PC-3 (cell line): ENCODE results near the gene PPM1L. TPM values are rescaled to one million over a fixed set of nuclear protein-coding genes. Genes with fewer than 3 reads are reported as not detected.

Experiments used
- ATAC-seq: fragments of 200-7000 bp; cut with Tn5 transposase; 2 replicates; pipeline ENCODE4 v1.9.1; 2020; ENCODE audit warnings: mild to moderate bottlenecking, moderate library complexity
- BruUV-seq: library from RNA; stranded (reverse); fragments of 400-500 nt; replicated peaks from 2 replicates; lab custom pipeline; 2021; lab: Mats Ljungman, UMichigan
- CTCF ChIA-PET: fragments of 300-600 bp; sonication (Branson Sonifier 250); formaldehyde crosslinking; loops from one replicate; lab custom pipeline; 2022; ENCODE audit warnings: antibody characterized with exemption; lab: Charles Lee
- POLR2A ChIA-PET: fragments of 300-600 bp; sonication (Branson Sonifier 250); formaldehyde crosslinking; loops from one replicate; lab custom pipeline; 2022; ENCODE audit warnings: antibody characterized with exemption; ENCODE audit not compliant: unreplicated experiment; lab: Charles Lee
- DNase-seq: peaks from one replicate; pipeline ENCODE4 v3.0.0-alpha.2; 2015
- H2AFZ ChIP-seq: fragments of 300-600 bp; sonication (generic); 2 replicates; pipeline ENCODE4 v1.6.0; 2016; ENCODE audit warnings: antibody characterized with exemption, low read length
- H3F3A ChIP-seq: fragments of 300-600 bp; sonication (generic); one replicate; pipeline ENCODE4 v1.6.0; 2017; ENCODE audit warnings: antibody characterized with exemption, low read length, control low read depth, mild to moderate bottlenecking; ENCODE audit not compliant: unreplicated experiment
- H3K27ac ChIP-seq: fragments of 300-600 bp; sonication (generic); 2 replicates; pipeline ENCODE4 v1.5.1; 2016; ENCODE audit warnings: mild to moderate bottlenecking, low read length
- H3K27me3 ChIP-seq: fragments of 300-600 bp; sonication (generic); 2 replicates; pipeline ENCODE4 v1.6.1; 2016; ENCODE audit warnings: low read length, mixed read lengths
- H3K36me3 ChIP-seq: fragments of 300-600 bp; sonication (generic); 2 replicates; pipeline ENCODE4 v1.6.1; 2016; ENCODE audit warnings: low read depth, mixed run types, low read length, mixed read lengths
- H3K4me1 ChIP-seq: fragments of 300-600 bp; sonication (generic); 2 replicates; pipeline ENCODE4 v1.5.1; 2016; ENCODE audit warnings: low read length; ENCODE audit not compliant: insufficient read depth
- H3K4me2 ChIP-seq: fragments of 300-600 bp; sonication (generic); 2 replicates; pipeline ENCODE4 v1.6.0; 2016; ENCODE audit warnings: low read length
- H3K4me3 ChIP-seq: fragments of 300-600 bp; sonication (generic); 2 replicates; pipeline ENCODE4 v1.5.1; 2016; ENCODE audit warnings: mild to moderate bottlenecking, low read length, mixed read lengths
- H3K79me2 ChIP-seq: fragments of 300-600 bp; sonication (generic); 2 replicates; pipeline ENCODE4 v1.6.1; 2017; ENCODE audit warnings: low read length, mixed read lengths
- H3K9ac ChIP-seq: fragments of 300-600 bp; sonication (generic); 2 replicates; pipeline ENCODE4 v1.6.0; 2016; ENCODE audit warnings: mild to moderate bottlenecking, low read length
- H3K9me2 ChIP-seq: fragments of 300-600 bp; sonication (generic); replicated peaks from 2 replicates; pipeline ENCODE4 v1.6.1; 2016; ENCODE audit warnings: mixed run types, low read length, mixed read lengths
- H3K9me3 ChIP-seq: fragments of 300-600 bp; sonication (generic); 2 replicates; pipeline ENCODE4 v1.6.1; 2016; ENCODE audit warnings: low read length, mixed read lengths
- H4K20me1 ChIP-seq: fragments of 300-600 bp; sonication (generic); 2 replicates; pipeline ENCODE4 v1.6.1; 2016; ENCODE audit warnings: low read length, mixed read lengths
- CTCF ChIP-seq: fragments of 300-600 bp; sonication (generic); conservative IDR thresholded peaks from 2 replicates; pipeline ENCODE4 v1.5.1; 2017; ENCODE audit warnings: antibody characterized with exemption, low read depth, mild to moderate bottlenecking, low read length
- EZH2 ChIP-seq: fragments of 300-600 bp; sonication (generic); IDR thresholded peaks from one replicate; pipeline ENCODE4 v1.6.1; 2017; ENCODE audit warnings: antibody characterized with exemption, mild to moderate bottlenecking, low read length; ENCODE audit not compliant: unreplicated experiment
- EZH2phosphoT487 ChIP-seq: fragments of 300-600 bp; sonication (generic); IDR thresholded peaks from 2 replicates; pipeline ENCODE4 v1.6.1; 2018; ENCODE audit warnings: mild to moderate bottlenecking, antibody characterized with exemption, low read length, borderline replicate concordance
- intact Hi-C: fragments of 100-400 bp; cut with micrococcal nuclease; formaldehyde crosslinking; loops from 2 replicates; pipeline ENCODE4 v1.9.0; 2023
- total RNA-seq: library from RNA; depleted of rRNA; stranded (reverse); fragments of >200 nt; gene quantifications from 2 replicates; pipeline ENCODE4 v1.2.3, GENCODE V29; 2014

Gene PPM1L
- total RNA-seq, 1 experiment from 2014 or later, result 7.0 TPM

GRCh38 chr3:160773722-160774121, 17.7 kb downstream of the PPM1L start:
- no peak for DNase-seq
- no peaks in the 10 kb centered on the region for H3K4me1 ChIP-seq
- ChIA-PET POLR2A (no interaction called here), CTCF (interaction anchor here (0.6 kb wide), 1 partner anchor 159 kb away, joined by 3 read pairs; no protein-coding TSS in a partner anchor)
- no peaks in the 10 kb centered on the region for H3K79me2 ChIP-seq
- H3K27ac ChIP-seq, result no peak overlapping the region
- no peaks in the 10 kb centered on the region for H3K36me3 ChIP-seq
- BruUV-seq, result no TSS peak
- no peaks in the 10 kb centered on the region for H3K9me3 ChIP-seq
- TF ChIP-seq CTCF (no peak), EZH2 (no peak), EZH2phosphoT487 (no peak)
- H4K20me1 ChIP-seq, result no peaks in the 10 kb centered on the region
- no peak overlapping the region for H2AFZ ChIP-seq
- intact Hi-C loops, result no loop called here
- no peak overlapping the region for H3K4me3 ChIP-seq
- H3K9ac ChIP-seq, result no peak overlapping the region
- H3K4me2 ChIP-seq, result no peak overlapping the region
- H3K9me2 ChIP-seq, result no peaks in the 10 kb centered on the region
- no peak for ATAC-seq
- no peaks in the 10 kb centered on the region for H3K27me3 ChIP-seq
- no peaks in the 10 kb centered on the region for H3F3A ChIP-seq

- no peak overlapping the region for H3K27ac ChIP-seq
- CTCF ChIA-PET, result interaction anchor here (0.6 kb wide), 1 partner anchor 159 kb away, joined by 3 read pairs; no protein-coding TSS in a partner anchor
- H3K9ac ChIP-seq, result no peak overlapping the region
- no TSS peak for BruUV-seq
- no peaks in the 10 kb centered on the region for H3K36me3 ChIP-seq
- no peaks in the 10 kb centered on the region for H3K9me3 ChIP-seq
- no peak for DNase-seq
- H3K9me2 ChIP-seq, result no peaks in the 10 kb centered on the region
- POLR2A ChIA-PET, result no interaction called here
- H3K4me2 ChIP-seq, result no peak overlapping the region
- H3K4me3 ChIP-seq, result no peak overlapping the region
- no peak overlapping the region for H2AFZ ChIP-seq
- TF ChIP-seq CTCF (no peak), EZH2 (no peak), EZH2phosphoT487 (no peak)
- H4K20me1 ChIP-seq, result no peaks in the 10 kb centered on the region
- no peaks in the 10 kb centered on the region for H3K27me3 ChIP-seq
- no peaks in the 10 kb centered on the region for H3F3A ChIP-seq
- no peak for ATAC-seq
- H3K4me1 ChIP-seq, result no peaks in the 10 kb centered on the region
- intact Hi-C loops, result no loop called here
- H3K79me2 ChIP-seq, result no peaks in the 10 kb centered on the region
Measured at GRCh38 chr3:160774172-160774571, 18.1 kb downstream of the PPM1L start.

GRCh38 chr3:160778480-160778879, 22.4 kb downstream of the PPM1L start:
- H3K4me3 ChIP-seq, result no peak overlapping the region
- CTCF ChIA-PET, result no interaction called here

More at GRCh38 chr3:160778480-160778879, 22.4 kb downstream of the PPM1L start:
- H3K4me2 ChIP-seq, result no peak overlapping the region
- DNase-seq, result no peak
- TF ChIP-seq EZH2phosphoT487, result no peak
- TF ChIP-seq EZH2, result no peak
- TF ChIP-seq CTCF, result no peak
- no peaks in the 10 kb centered on the region for H3K4me1 ChIP-seq
- intact Hi-C loops, result no loop called here
- H3K36me3 ChIP-seq, result no peaks in the 10 kb centered on the region
- no peak overlapping the region for H3K27ac ChIP-seq
- ATAC-seq, result no peak
- BruUV-seq, result no TSS peak
- H3K79me2 ChIP-seq, result no peaks in the 10 kb centered on the region
- H3K9ac ChIP-seq, result no peak overlapping the region
- POLR2A ChIA-PET, result no interaction called here
- H3F3A ChIP-seq, result no peaks in the 10 kb centered on the region
- no peaks in the 10 kb centered on the region for H3K9me3 ChIP-seq
- H4K20me1 ChIP-seq, result no peaks in the 10 kb centered on the region
- H3K9me2 ChIP-seq, result no peaks in the 10 kb centered on the region
- H2AFZ ChIP-seq, result no peak overlapping the region
- no peaks in the 10 kb centered on the region for H3K27me3 ChIP-seq
